Measurements from ENCODE around the gene PTGES2. TPM values are rescaled to one million over a fixed set of nuclear protein-coding genes. Genes with fewer than 3 reads are reported as not detected.
A peak's percentile ranks its signal among the peaks of the same experiment; 100 is the strongest.
"Not testable (repeated sequence)": the region's sequence is repeated elsewhere in the genome, so short reads cannot be mapped to it uniquely, and the experiment has no call there.

Gene PTGES2
- polyA plus RNA-seq, 1 donor: 44.1 TPM

DNA sequence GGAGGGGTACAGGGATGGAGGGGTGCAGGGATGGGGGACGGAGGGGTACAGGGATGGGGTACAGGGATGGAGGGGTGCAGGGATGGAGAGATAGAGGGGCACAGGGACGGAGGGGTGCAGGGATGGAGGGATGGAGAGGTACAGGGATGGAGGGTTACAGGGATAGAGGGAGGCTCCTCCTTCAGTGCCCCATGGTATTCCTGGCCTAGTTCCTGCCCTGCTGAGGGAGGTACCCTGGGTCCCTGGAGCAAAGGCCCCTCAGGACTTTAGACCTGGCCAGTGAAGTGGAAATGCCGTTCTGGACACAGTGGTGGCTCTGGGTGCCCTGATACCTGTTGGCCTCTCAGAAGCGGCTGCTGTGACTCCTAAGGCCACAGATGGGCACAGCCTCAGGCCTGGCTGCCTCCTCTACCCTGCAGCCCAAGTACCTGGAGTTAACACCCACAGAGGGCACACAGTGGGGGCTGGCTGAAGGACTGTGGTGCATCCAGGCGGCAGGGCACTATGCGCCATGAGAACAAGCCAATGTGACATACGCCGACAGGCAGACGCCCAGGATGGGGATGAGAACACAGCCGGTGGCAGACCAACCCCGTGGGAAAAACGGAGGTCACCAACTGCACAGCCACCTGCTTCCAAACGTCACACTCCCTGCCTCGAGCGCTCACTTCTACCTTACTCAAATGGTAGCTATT, 8.4 kb downstream of the PTGES2 start:
- DNase-seq (ENCODE audit: low read depth): no peak

DNA sequence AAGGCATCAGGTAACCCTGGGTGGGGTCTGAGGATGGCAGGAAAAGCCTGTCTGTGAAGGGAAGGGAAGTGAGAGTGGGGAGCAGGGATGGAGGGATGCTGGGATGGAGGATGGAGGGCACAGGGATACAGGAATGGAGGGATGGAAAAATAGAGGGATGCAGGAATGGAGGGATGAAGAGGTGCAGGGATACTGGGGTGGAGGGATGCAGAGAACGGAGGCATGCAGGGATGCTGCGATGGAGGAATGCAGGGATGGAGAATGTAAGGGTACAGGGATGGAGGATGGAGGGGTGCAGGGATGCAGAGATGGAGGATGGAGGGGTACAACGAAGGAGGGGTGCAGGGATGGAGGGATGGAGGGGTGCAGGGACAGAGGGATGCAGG, 9.1 kb downstream of the PTGES2 start:
- DNase-seq (ENCODE audit: low read depth): no peak

DNA sequence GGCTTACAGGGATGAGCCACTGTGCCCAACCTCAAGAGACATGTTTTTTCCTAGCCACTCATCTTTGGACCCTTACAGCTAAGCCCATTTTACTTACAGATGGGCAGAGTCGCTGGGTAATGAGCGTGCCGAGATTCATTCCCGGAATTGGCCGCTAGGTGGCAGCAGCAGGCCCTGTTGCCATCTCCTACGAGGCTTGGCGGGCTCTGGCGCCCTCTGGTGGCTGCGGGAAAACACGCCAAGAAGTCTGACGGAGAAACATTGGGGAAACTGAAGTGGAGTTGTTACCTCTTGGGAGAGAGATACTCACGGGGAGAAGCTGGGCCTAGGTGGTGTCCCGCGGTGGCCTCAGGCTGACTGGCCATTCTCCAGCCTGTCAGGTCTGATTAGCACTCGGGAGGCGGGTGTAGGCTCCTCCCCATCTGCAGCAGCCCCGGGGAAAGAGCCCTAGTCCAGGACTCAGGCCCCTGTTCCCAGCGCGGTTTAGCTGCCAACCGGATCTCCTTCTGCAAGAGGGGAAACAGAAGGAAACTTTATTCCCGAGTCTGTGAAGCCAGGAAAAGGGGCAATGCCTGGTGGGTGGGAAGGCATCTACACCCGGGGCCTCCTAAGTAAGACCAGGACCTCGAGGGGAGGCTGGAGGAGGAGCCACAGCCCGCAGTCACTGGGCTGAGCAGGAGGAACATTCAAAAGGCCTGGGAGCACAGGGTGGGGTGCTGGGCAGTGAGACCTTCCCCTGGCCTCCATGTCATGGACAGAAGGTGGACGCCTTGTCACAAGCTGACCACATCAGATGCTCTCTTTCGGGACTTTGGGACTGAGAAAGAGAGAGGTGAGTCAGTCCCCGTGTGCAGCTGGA, 9.7 kb downstream of the PTGES2 start:
- DNase-seq (ENCODE audit: low read depth): peak; percentile 65

DNA sequence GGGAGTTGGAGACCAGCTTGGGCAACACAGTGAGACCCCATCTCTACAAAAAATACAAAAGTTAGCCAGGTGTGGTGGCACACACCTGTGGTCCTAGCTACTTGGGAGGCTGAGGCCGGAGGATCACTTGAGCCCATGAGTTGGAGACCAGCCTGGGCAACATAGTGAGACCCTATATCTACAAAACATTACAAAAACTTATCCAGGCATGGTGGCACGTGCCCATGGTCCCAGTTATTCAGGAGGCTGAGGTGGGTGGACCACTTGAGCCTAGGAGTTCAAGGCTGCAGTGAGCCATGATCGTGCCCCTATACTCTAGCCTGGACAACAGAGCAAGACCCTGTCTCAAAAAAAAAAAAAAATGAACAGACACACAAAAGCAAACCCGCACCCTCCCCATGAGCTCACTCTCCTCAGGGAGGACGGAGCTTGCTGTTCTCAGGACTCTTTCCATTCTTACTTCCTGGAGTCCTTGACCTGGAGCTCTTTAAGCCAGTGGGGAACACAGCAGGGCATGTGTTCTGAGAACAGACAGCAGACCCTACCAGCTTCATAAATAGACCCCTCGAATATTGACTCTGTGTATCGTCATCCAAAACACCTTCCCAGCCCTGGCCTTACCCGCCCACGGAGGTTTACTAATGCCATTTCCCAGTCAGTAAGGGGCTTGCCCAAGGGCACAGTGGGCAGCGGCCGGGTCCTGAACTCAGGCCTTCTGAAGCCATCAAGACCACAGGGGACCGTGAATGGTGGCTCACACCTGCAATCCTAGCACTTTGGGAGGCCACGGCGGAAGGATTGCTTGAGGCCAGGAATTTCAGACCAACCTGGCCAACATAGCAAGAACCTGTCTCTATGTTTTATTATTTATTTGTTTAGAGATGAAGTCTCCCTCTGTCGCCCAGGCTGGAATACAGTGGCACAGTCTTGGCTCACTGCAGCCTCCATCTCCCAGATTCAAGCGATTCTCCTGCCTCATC, 11.1 kb downstream of the PTGES2 start:
- no peak for DNase-seq (ENCODE audit: low read depth)

DNA sequence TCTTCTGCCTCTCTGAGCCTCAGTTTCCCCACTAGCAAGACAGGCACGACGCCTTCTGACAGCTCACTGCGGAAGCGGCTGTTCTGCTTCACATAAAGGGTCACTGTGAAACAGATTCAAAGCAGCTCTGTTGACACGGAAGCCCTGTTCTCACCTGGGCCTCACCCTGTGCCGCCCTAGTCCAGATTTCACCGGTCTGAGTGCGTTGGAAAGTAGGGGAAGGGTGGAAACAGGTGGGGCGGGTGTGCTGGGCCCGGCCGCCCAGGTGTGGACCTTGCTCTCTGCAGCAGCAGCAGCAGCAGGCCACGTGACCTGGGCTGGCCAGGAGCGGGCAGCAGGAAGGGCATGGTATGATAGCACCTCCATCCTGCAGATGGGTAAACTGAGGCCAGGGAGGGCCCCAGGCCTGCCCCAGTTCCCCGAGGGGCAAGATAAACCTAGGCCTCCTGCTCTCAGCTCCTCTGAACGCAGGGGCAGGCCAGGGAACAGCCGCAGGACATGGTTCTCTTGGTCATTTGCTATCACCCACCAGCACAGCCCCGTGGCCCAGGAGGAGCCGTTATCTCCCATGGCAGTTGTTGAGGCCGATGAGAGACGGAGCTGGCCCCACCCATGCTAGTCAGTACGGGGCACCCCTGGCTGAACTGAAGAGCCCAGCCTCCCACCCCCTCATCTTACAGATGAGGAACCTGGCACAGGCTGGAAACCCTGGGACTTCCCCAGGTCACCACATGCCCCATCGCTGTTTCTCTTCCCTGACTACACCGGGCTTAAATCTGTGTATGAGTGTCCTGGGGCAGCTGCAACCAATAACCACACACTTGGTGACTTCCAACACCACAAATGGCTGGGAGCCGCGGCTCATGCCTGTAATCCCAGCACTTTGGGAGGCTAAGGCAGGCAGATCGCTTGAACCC, 12.1 kb downstream of the PTGES2 start:
- DNase-seq (ENCODE audit: low read depth): no peak

DNA sequence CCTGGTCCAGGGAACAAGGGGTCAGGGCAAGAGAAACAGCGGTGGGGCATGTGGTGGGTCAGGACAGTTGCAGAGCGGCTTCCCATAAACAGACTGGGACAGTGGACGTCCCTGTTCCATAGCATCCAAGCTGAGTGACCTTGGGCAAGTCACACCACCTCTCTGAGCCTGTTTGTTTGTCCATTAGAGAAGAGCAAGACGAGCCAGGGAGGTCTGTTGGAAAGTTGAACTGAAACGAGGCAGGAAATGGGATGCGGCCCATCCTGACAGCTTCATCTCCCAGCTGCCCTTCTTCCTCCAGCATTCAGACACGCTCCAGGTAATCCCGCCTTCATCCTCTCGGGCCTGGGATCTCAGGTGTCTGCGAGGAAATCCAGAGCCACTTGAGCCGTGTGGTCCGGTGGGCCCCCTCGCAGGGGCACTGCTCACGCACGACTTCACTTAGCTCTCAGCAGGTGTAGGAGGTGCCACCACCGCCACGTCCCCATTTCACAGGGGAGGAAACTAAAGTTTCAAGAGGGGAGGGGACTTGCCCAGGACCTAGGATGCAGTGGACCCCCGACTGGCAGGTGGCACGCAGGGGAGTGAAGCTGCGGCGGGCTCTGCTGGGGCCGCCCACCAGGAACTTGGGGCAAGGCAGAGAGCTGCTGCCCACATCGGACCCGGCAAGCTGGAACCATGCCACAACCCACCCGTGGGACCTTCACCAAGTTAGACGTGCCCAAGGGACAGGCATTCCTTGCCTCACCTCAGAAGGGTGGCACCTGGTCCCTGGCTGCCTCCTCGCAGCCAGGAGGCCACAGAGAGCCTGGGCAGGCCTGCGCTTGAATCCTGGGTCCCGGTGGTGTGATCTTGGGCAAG, 13.0 kb downstream of the PTGES2 start:
- DNase-seq (ENCODE audit: low read depth): no peak

DNA sequence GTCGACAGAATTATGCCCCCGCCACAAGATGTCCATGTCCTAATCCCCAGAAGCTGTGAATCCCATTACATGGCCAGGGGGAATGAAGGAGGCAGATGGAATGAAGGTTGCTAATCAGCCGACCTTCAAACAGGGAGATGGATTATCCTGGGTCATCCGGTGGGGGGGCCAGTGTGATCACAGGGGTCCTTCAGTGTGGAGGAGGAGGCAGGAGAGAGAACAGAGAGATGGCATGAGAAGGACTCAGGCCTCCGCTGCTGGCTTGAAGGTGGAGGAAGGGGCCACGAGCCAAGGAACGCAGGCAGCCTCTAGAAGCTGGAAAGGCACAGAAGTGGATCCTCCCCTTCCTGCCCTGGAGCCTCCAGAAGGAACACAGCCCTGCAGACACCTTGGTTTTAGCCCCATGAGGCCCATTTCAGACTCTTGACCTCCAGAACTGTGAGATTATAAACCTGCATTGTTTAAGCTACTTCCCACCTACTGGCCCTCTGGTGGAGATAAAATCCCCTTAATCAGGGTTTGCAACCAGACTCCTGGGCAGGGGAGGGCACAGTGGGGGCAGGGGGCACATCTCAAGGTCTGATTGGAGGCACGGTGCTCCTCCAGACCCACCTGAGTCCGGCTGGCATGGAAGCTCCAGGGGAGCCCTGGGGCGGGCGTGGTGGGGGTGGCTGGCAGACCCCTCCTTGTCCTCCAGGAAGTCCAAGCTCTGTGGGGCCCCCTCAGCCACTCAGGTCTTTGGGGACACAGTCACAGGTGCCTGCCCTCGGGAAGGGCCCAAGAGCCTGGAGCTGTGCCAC, 13.8 kb downstream of the PTGES2 start:
- DNase-seq (ENCODE audit: low read depth): no peak

DNA sequence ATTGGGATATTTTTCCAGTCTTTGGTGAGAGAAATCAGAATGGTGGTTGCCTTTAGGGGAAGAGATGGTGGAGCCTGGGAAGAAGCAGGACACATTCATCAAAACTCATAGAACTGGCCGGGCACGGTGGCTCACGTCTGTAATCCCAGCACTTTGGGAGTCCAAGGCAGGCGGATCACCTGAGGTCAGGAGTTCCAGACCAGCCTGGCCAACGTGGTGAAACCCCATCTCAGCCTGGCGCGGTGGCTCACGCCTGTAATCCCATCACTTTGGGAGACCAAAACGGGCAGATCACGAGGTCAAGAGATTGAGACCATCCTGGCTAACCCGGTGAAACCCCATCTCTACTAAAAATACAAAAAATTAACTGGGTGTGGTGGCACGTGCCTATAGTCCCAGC, 15.8 kb downstream of the PTGES2 start:
- DNase-seq (ENCODE audit: low read depth): not testable (repeated sequence)

DNA sequence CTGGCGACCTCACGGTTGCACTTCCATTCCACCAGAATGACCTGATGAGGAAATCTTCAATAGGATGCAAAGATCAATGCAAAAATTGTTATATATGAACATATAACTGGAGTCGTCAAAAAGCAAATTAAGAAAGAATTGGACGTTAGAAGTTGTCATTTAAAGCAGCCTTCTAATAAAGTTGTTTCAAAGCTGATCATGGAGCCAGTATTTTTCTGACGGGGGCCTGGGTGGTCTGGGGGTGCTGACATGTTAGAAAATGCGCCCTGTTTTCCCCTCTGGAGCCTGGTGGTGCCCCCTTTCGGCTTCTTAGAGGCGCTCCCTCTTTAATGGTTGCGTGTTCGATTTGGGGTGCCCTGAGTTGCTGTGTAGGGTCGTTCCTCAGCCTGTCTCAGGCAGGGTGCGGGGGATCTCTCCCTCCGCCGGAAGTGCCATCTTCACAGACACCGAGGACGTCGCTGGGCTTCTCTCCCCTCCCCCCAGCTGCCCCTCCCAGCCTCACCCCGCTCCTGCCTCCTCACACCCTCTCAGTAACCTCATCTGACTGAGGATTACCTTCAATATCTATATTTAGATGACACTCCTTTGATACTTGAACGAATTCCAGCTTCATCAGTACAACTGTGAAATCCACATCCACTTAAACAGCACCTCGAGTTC, 18.3 kb downstream of the PTGES2 start:
- DNase-seq (ENCODE audit: low read depth): no peak

DNA sequence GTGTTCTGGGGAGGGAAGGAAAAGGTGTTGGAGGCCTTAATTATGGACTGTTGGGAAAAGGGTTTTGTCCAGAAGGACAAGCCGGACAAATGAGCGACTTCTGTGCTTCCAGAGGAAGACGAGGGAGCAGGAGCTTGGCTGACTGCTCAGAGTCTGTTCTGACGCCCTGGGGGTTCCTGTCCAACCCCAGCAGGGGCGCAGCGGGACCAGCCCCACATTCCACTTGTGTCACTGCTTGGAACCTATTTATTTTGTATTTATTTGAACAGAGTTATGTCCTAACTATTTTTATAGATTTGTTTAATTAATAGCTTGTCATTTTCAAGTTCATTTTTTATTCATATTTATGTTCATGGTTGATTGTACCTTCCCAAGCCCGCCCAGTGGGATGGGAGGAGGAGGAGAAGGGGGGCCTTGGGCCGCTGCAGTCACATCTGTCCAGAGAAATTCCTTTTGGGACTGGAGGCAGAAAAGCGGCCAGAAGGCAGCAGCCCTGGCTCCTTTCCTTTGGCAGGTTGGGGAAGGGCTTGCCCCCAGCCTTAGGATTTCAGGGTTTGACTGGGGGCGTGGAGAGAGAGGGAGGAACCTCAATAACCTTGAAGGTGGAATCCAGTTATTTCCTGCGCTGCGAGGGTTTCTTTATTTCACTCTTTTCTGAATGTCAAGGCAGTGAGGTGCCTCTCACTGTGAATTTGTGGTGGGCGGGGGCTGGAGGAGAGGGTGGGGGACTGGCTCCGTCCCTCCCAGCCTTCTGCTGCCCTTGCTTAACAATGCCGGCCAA, 19.1 kb downstream of the PTGES2 start:
- DNase-seq (ENCODE audit: low read depth): no peak

DNA sequence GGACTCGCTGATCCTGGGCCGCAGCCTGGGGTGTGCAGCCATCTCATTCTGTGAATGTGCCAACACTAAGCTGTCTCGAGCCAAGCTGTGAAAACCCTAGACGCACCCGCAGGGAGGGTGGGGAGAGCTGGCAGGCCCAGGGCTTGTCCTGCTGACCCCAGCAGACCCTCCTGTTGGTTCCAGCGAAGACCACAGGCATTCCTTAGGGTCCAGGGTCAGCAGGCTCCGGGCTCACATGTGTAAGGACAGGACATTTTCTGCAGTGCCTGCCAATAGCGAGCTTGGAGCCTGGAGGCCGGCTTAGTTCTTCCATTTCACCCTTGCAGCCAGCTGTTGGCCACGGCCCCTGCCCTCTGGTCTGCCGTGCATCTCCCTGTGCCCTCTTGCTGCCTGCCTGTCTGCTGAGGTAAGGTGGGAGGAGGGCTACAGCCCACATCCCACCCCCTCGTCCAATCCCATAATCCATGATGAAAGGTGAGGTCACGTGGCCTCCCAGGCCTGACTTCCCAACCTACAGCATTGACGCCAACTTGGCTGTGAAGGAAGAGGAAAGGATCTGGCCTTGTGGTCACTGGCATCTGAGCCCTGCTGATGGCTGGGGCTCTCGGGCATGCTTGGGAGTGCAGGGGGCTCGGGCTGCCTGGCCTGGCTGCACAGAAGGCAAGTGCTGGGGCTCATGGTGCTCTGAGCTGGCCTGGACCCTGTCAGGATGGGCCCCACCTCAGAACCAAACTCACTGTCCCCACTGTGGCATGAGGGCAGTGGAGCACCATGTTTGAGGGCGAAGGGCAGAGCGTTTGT, 19.9 kb downstream of the PTGES2 start:
- no peak for DNase-seq (ENCODE audit: low read depth)

DNA sequence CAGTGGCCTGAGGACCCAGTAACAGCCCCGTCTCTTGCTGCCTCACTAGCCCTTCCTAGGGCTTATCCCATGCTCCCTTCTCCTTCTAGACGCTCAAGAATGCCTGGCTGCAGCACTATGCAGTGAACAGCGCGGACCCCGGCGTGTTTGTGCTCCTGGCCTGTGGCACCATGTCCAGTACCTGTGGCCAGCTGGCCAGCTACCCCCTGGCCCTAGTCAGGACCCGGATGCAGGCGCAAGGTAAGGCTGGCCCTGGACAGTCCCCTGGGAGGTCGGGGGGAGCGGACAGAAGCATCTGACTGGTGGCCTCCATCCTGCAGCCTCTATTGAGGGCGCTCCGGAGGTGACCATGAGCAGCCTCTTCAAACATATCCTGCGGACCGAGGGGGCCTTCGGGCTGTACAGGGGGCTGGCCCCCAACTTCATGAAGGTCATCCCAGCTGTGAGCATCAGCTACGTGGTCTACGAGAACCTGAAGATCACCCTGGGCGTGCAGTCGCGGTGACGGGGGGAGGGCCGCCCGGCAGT, 20.5 kb downstream of the PTGES2 start:
- no peak for DNase-seq (ENCODE audit: low read depth)

DNA sequence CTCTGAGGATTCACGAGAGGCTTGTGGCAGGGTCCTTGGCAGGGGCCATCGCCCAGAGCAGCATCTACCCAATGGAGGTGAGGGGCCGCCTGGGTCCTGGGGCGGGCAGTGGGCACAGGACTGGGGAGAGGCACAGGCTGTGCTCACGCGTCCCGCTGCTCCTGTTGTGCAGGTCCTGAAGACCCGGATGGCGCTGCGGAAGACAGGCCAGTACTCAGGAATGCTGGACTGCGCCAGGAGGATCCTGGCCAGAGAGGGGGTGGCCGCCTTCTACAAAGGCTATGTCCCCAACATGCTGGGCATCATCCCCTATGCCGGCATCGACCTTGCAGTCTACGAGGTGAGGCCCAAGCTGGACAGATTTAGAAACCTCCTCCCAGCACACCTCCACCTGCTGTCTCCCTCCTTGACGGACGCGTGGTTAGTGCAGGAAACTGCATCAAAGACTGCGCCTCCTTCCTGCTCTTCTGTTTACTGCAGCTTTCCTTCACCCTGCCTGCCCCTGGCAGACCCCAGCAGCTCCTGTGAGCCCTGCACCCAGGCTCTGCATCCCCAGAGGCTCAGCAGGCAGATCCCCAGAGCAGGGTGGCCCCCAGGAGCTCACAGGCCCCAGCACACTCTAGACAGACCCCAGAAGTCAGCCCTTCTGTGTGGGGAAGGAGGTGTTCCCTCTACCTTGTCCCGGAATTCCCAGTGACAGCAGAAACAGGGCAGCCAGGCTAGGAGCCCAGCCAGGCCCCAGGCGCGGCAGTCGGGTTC, 21.2 kb downstream of the PTGES2 start:
- DNase-seq (ENCODE audit: low read depth): no peak

DNA sequence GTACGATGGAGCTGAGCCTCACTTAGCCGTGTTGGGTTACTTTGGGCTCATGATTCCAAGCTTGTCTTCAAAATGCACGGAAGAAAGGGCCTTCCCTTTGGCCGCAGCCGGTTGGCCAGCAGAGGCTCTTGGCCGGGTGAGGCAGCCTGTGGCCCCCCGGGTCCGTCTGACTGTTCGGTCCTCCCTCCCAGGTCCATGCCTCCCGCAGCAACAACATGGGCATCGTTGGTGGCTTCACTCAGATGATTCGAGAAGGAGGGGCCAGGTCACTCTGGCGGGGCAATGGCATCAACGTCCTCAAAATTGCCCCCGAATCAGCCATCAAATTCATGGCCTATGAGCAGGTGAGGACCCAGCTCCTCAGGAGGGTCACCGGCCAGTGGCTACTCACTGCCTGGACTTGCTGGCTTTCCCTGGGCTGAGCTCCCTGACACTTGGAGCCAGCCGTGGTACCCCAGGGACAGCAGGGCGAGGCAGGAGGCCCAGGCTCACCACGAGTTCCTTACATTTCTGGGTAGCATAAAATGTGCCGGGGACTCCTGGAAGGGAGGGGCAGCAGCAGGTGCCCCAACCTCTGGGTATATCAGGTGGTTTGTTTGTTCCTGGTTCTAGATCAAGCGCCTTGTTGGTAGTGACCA, 21.9 kb downstream of the PTGES2 start:
- no peak for DNase-seq (ENCODE audit: low read depth)

DNA sequence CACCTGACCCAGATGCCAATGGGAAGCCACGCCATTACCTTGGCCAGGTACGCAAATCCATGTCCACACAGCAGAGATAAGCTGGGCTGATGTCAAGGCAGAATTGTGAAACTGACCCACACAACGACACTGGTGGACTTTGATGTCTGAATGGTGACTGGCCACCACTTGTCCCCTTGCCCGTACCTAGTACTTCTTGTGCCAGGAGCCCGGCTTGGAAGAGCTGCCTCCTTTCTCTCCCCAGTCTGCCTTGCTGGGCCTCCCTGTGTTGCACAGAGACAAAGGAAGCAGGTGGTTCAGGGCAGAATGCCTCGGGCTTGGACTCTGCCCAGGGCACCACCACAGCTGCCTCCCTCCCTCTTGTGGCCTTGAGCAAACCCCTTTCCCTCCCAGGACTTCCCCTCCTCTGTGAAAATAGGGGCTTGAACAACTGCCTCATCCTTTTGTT, 23.3 kb downstream of the PTGES2 start:
- DNase-seq (ENCODE audit: low read depth): no peak

Data from forelimb muscle (tissue), 1 donor.